ENCODE data around the gene TK1.

The TK1 gene

DNA sequence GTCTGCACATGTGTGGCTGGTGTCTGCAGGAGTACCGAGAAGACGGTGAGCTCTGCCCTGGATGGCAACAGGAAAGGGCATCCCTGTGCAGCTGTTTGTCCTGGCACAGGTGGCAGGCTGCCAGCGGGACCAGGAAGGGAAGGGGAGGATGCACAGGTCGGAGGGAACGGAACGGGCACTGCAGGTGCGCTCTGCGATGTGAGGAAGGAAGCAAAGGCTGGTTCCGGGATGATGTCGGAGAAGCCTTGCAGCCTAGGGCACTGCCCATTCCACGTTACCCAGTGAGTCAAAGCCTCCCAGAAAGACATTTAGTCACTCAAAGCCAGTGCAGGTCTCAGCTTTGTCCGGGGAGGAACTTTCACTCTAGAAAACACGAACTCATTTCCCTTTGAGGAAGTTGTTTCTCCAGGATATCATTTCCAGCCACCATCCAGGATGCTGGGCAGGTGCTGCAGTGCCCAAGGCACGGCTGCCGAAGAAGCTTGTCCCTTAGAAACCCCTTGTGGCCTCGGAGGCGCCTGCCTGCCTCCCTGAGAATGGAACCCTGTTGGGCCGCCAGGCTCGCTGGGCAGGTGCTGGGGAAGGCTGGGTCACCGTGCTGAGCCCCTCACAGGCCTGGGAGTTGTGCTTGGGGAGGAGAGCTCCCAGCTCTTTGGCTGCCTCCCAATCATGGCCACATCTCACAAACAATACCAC is 40.1 kb upstream of the TK1 start:
- Histone ChIP-seq H3K36me3 (peaks cover 9% of the 10 kb centered on the region), H3K9me3 (no peaks in the 10 kb centered on the region), H3K27me3 (no peaks in the 10 kb centered on the region), H3K4me3 (ENCODE audit: low read depth, low read length) (no peak overlapping the region), H3K4me1 (peaks cover 17% of the 10 kb centered on the region)
- TF ChIP-seq CTCF (IDR thresholded peaks at IDR 0.05; ENCODE audit: low read depth, low read length): no peak
- no peak for DNase-seq

GRCh38 chr17:78226055-78226758 is 39.4 kb upstream of the TK1 start:
- TF ChIP-seq CTCF (IDR thresholded peaks at IDR 0.05; ENCODE audit: low read depth, low read length): no peak
- H3K27me3 ChIP-seq: no peaks in the 10 kb centered on the region
- H3K9me3 ChIP-seq: no peaks in the 10 kb centered on the region
- no peak for DNase-seq
- H3K36me3 ChIP-seq: peaks cover 16% of the 10 kb centered on the region
- H3K4me3 ChIP-seq (ENCODE audit: low read depth, low read length): no peak overlapping the region
- peaks cover 17% of the 10 kb centered on the region for H3K4me1 ChIP-seq

GRCh38 chr17:78225088-78225865 is 38.4 kb upstream of the TK1 start:
- H3K9me3 ChIP-seq: no peaks in the 10 kb centered on the region
- peaks cover 25% of the 10 kb centered on the region for H3K36me3 ChIP-seq
- H3K4me1 ChIP-seq: peaks cover 17% of the 10 kb centered on the region
- no peak for TF ChIP-seq CTCF (IDR thresholded peaks at IDR 0.05; ENCODE audit: low read depth, low read length)
- H3K4me3 ChIP-seq (ENCODE audit: low read depth, low read length): peak overlapping the region; percentile 27
- no peak for DNase-seq
- H3K27me3 ChIP-seq: no peaks in the 10 kb centered on the region

DNA sequence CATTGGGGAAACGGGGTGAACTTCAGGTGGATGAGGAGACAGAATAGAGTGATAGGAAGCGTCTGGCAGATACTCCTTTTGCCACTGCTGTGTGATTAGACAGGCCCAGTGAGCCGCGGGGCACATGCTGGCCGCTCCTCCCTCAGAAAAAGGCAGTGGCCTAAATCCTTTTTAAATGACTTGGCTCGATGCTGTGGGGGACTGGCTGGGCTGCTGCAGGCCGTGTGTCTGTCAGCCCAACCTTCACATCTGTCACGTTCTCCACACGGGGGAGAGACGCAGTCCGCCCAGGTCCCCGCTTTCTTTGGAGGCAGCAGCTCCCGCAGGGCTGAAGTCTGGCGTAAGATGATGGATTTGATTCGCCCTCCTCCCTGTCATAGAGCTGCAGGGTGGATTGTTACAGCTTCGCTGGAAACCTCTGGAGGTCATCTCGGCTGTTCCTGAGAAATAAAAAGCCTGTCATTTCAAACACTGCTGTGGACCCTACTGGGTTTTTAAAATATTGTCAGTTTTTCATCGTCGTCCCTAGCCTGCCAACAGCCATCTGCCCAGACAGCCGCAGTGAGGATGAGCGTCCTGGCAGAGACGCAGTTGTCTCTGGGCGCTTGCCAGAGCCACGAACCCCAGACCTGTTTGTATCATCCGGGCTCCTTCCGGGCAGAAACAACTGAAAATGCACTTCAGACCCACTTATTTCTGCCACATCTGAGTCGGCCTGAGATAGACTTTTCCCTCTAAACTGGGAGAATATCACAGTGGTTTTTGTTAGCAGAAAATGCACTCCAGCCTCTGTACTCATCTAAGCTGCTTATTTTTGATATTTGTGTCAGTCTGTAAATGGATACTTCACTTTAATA is 37.6 kb upstream of the TK1 start:
- Histone ChIP-seq H3K4me1 (peaks cover 17% of the 10 kb centered on the region), H3K36me3 (peaks cover 30% of the 10 kb centered on the region), H3K4me3 (ENCODE audit: low read depth, low read length) (peak overlapping the region; percentile 27), H3K9me3 (no peaks in the 10 kb centered on the region), H3K27me3 (no peaks in the 10 kb centered on the region)
- DNase-seq: peak; percentile 82
- TF ChIP-seq CTCF (IDR thresholded peaks at IDR 0.05; ENCODE audit: low read depth, low read length): no peak

GRCh38 chr17:78223765-78224164 is 36.9 kb upstream of the TK1 start:
- H3K36me3 ChIP-seq: peaks cover 37% of the 10 kb centered on the region
- TF ChIP-seq CTCF (IDR thresholded peaks at IDR 0.05; ENCODE audit: low read depth, low read length): no peak
- no peaks in the 10 kb centered on the region for H3K9me3 ChIP-seq
- DNase-seq: no peak
- no peak overlapping the region for H3K4me3 ChIP-seq (ENCODE audit: low read depth, low read length)
- peaks cover 17% of the 10 kb centered on the region for H3K4me1 ChIP-seq
- no peaks in the 10 kb centered on the region for H3K27me3 ChIP-seq

Measured in BE2C (cell line).